Measurements from ENCODE around the gene NUMB.

The NUMB gene

GRCh38 chr14:73276836-73277235 lies 181.5 kb downstream of the NUMB start:
- no peak for DNase-seq
- intact Hi-C loops (cut with DNase I): no loop called here

GRCh38 chr14:73273799-73274198 lies 184.5 kb downstream of the NUMB start:
- peak in 1 of 42 donors; percentile 2 for DNase-seq
- intact Hi-C loops (cut with DNase I): no loop called here

- intact Hi-C loops (cut with DNase I): no loop called here
Measured at GRCh38 chr14:73272393-73272792, 186.0 kb downstream of the NUMB start.

GRCh38 chr14:73269729-73270531 lies 188.4 kb downstream of the NUMB start:
- peak in 38 of 42 donors; percentile 9 to 67 (median 32) for DNase-seq
- intact Hi-C loops (cut with DNase I): no loop called here

More at GRCh38 chr14:73272393-73272792, 186.0 kb downstream of the NUMB start:
- DNase-seq: peak in 2 of 42 donors; percentile 11 to 24

- intact Hi-C loops (cut with DNase I): no loop called here
- DNase-seq: peak in 4 of 42 donors; percentile 2 to 31 (median 28)
Measured at GRCh38 chr14:73267474-73267873, 190.9 kb downstream of the NUMB start.

GRCh38 chr14:73266317-73266716 lies 192.0 kb downstream of the NUMB start:
- peak in 3 of 42 donors; percentile 8 to 24 (median 23) for DNase-seq
- intact Hi-C loops (cut with DNase I): no loop called here

- peak in 1 of 42 donors; percentile 10 for DNase-seq
- intact Hi-C loops (cut with DNase I): no loop called here
Measured at GRCh38 chr14:73265721-73266046, 192.7 kb downstream of the NUMB start.

- intact Hi-C loops (cut with DNase I): no loop called here
- DNase-seq: peak in 6 of 42 donors; percentile 3 to 39 (median 28)
Measured at GRCh38 chr14:73264885-73265720, 193.2 kb downstream of the NUMB start.

GRCh38 chr14:73264080-73264884 lies 194.1 kb downstream of the NUMB start:
- peak in 5 of 42 donors; percentile 7 to 42 (median 17) for DNase-seq
- intact Hi-C loops (cut with DNase I): no loop called here

GRCh38 chr14:73263606-73264005 lies 194.7 kb downstream of the NUMB start:
- intact Hi-C loops (cut with DNase I): no loop called here

GRCh38 chr14:73262427-73263183 lies 195.7 kb downstream of the NUMB start:
- DNase-seq: peak in 8 of 42 donors; percentile 3 to 33 (median 14)
- intact Hi-C loops (cut with DNase I): no loop called here

More at GRCh38 chr14:73263606-73264005, 194.7 kb downstream of the NUMB start:
- DNase-seq: peak in 2 of 42 donors; percentile 3 to 10

GRCh38 chr14:73261520-73262426 lies 196.6 kb downstream of the NUMB start:
- peak in 8 of 42 donors; percentile 5 to 35 (median 12) for DNase-seq
- intact Hi-C loops (cut with DNase I): no loop called here

- intact Hi-C loops (cut with DNase I): no loop called here
- peak in 4 of 42 donors; percentile 9 to 18 (median 12) for DNase-seq
Measured at GRCh38 chr14:73261075-73261474, 197.3 kb downstream of the NUMB start.

- intact Hi-C loops (cut with DNase I): no loop called here
- peak in 3 of 42 donors; percentile 1 to 14 (median 5) for DNase-seq
Measured at GRCh38 chr14:73260574-73260973, 197.8 kb downstream of the NUMB start.

GRCh38 chr14:73259837-73260236 lies 198.5 kb downstream of the NUMB start:
- DNase-seq: peak in 2 of 42 donors; percentile 6
- intact Hi-C loops (cut with DNase I): no loop called here

GRCh38 chr14:73258845-73259611 lies 199.3 kb downstream of the NUMB start:
- peak in 2 of 42 donors; percentile 5 to 17 for DNase-seq

GRCh38 chr14:73258076-73258475 lies 200.3 kb downstream of the NUMB start:
- intact Hi-C loops (cut with DNase I): no loop called here
- DNase-seq: no peak

More at GRCh38 chr14:73258845-73259611, 199.3 kb downstream of the NUMB start:
- intact Hi-C loops (cut with DNase I): no loop called here
